Spleen (tissue), 11 donors: ENCODE data around the gene SPON1. TPM values are rescaled to one million over a fixed set of nuclear protein-coding genes. Genes with fewer than 3 reads are reported as not detected.
A peak's percentile ranks its signal among the peaks of the same experiment; 100 is the strongest.

ENCODE experiments used
- DNase-seq: peaks from one replicate; pipeline ENCODE4 v3.0.0-alpha.2; 2020
- H3K27ac ChIP-seq, 8 donors: fragments of 200-600 bp; sonication (generic) in 7 of 8; 1 replicate in 4 of 8; 2 replicates in 4 of 8; pipeline versions ENCODE4 v1.5.0 to v1.8.0; 2016 to 2021; ENCODE audit warnings: inconsistent platforms in 4 of 8, mild to moderate bottlenecking in 4 of 8, moderate library complexity in 1 of 8
- H3K27me3 ChIP-seq, 7 donors: fragments of 200-600 bp; sonication (generic) in 6 of 7; replicated peaks in 1 of 7; 1 replicate in 4 of 7; 2 replicates in 3 of 7; pipeline versions ENCODE4 v1.5.0 to v1.8.0; 2016 to 2021; ENCODE audit warnings: inconsistent platforms in 3 of 7, mild to moderate bottlenecking in 1 of 7
- H3K36me3 ChIP-seq, 6 donors: fragments of 200-600 bp; sonication (generic) in 5 of 6; 1 replicate in 4 of 6; 2 replicates in 2 of 6; pipeline versions ENCODE4 v1.5.0 to v1.8.0; 2016 to 2021; ENCODE audit warnings: inconsistent platforms in 2 of 6
- H3K4me1 ChIP-seq, 6 donors: fragments of 200-600 bp; sonication (generic) in 5 of 6; 1 replicate in 3 of 6; 2 replicates in 3 of 6; pipeline versions ENCODE4 v1.5.0 to v1.8.0; 2016 to 2021; ENCODE audit warnings: inconsistent platforms in 3 of 6
- H3K4me3 ChIP-seq, 8 donors: fragments of 200-600 bp; sonication (generic) in 7 of 8; 1 replicate in 4 of 8; 2 replicates in 4 of 8; pipeline versions ENCODE4 v1.5.0 to v1.8.0; 2016 to 2021; ENCODE audit warnings: inconsistent platforms in 4 of 8, mild to moderate bottlenecking in 4 of 8, moderate library complexity in 2 of 8
- H3K9me3 ChIP-seq, 8 donors: fragments of 200-600 bp; sonication (generic) in 7 of 8; 1 replicate in 4 of 8; 2 replicates in 4 of 8; pipeline versions ENCODE4 v1.5.0 to v1.8.0; 2016 to 2021; ENCODE audit warnings: inconsistent platforms in 4 of 8
- CTCF ChIP-seq, 11 experiments: fragments of 200-600 bp in 7 of 11; fragments of 450-650 bp in 4 of 11; sonication (generic) in 4 of 11; IDR thresholded peaks in 8 of 11; conservative IDR thresholded peaks in 3 of 11; 1 replicate in 7 of 11; 2 replicates in 4 of 11; pipeline versions ENCODE4 v1.4.0 to v1.8.0; 2016 to 2021; ENCODE audit warnings: antibody characterized with exemption in 11 of 11, inconsistent platforms in 4 of 11, mild to moderate bottlenecking in 1 of 11
- POLR2A ChIP-seq, 3 donors: fragments of 450-650 bp; IDR thresholded peaks; one replicate each; pipeline ENCODE4 v1.5.1; 2017; ENCODE audit warnings: antibody characterized with exemption in 3 of 3, mild to moderate bottlenecking in 1 of 3
- POLR2AphosphoS5 ChIP-seq, 3 donors: sonication (generic); formaldehyde crosslinking; IDR thresholded peaks; one replicate each; pipeline ENCODE4 v1.5.1; 2017; ENCODE audit warnings: antibody characterized with exemption in 3 of 3
- WGBS, 5 donors: extraction: QIAGEN DNeasy Blood & Tissue Kit in 3 of 5; methylation state at CpG; one replicate each; pipeline versions ENCODE4 v1.1.5 to v1.1.7; 2013 to 2018; 5-methylcytosine and 5-hydroxymethylcytosine counted together
- intact Hi-C: fragments of 100-400 bp; cut with DNase I; formaldehyde crosslinking; loops from one replicate; pipeline ENCODE4 v1.15.0; 2023; ENCODE audit warnings: low total_unique reads
- polyA plus RNA-seq, 3 donors: library from polyadenylated mRNA; stranded (reverse); fragments of 200-250 nt; gene quantifications; one replicate each; pipeline ENCODE4 v1.2.1, GENCODE V29; 2013
- total RNA-seq, 7 donors: library from RNA; depleted of rRNA in 3 of 7; stranded (reverse); fragments of >200 nt in 3 of 7; fragmentation: NEBNext Ultra II Directional in 4 of 7; extraction: Animal tissue kit (Norgen Biotek cat#: 25700) in 4 of 7; gene quantifications; one replicate each; pipeline versions ENCODE4 v1.1.0 to v1.2.1, GENCODE V29; 2016 to 2021
- donor health status: healthy with polysubstance abuse.
- donor health status: DM: no; HTN: no; CAD: no; lungs with moderate emphysema.
- donor health status: DM: no; HTN: no; CAD: no.
- donor health status: Bipolar disorder and iron deficiency.
- donor health status: healthy.
- donor health status: DM: no; HTN: no; CAD: no.
- donor health status: DM: yes; HTN: yes; CAD: no.

Gene SPON1
- total and polyA plus RNA-seq, 10 donors = 0.72 to 99.2 (median 10.1) TPM

GRCh38 chr11:14269692-14270573 lies 307.4 kb downstream of the SPON1 start:
- WGBS, 5 donors = 58 to 72% (median 68%) methylated on average over 5 of the region's 5 CpGs
- no peak for DNase-seq

GRCh38 chr11:14270690-14271542 lies 308.4 kb downstream of the SPON1 start:
- peak; percentile 58 for DNase-seq
- H3K36me3 ChIP-seq = peaks cover 0 to 9% (median 0%) of the 10 kb centered on the region in 6 donors
- TF ChIP-seq CTCF (IDR thresholded peaks at IDR 0.05 in 8 of 11, conservative IDR thresholded peaks at IDR 0.05 in 3 of 11) (no peak), POLR2AphosphoS5 (IDR thresholded peaks at IDR 0.05) (no peak), POLR2A (IDR thresholded peaks at IDR 0.05) (no peak)
- 18 to 36% (median 26%) methylated on average over 6 of the region's 6 CpGs for WGBS, 5 donors
- H3K4me1 ChIP-seq = peaks cover 12 to 33% (median 24%) of the 10 kb centered on the region in 6 donors
- H3K4me3 ChIP-seq = no peak overlapping the region
- H3K27ac ChIP-seq = peak overlapping the region in 5 of 8 donors; percentile 4 to 50 (median 36)
- no peaks in the 10 kb centered on the region for H3K9me3 ChIP-seq
- intact Hi-C loops = no loop called here
- no peaks in the 10 kb centered on the region for H3K27me3 ChIP-seq

More at GRCh38 chr11:14269692-14270573, 307.4 kb downstream of the SPON1 start:
- TF ChIP-seq POLR2AphosphoS5 (IDR thresholded peaks at IDR 0.05) (no peak), POLR2A (IDR thresholded peaks at IDR 0.05) (no peak), CTCF (IDR thresholded peaks at IDR 0.05 in 8 of 11, conservative IDR thresholded peaks at IDR 0.05 in 3 of 11) (no peak)
- Histone ChIP-seq H3K27ac (peak overlapping the region in 2 of 8 donors; percentile 36 to 50), H3K4me3 (no peak overlapping the region), H3K27me3 (no peaks in the 10 kb centered on the region), H3K9me3 (no peaks in the 10 kb centered on the region), H3K36me3 (peaks cover 0 to 19% (median 0%) of the 10 kb centered on the region in 6 donors), H3K4me1 (peaks cover 12 to 33% (median 24%) of the 10 kb centered on the region in 6 donors)
- intact Hi-C loops = no loop called here

- Histone ChIP-seq H3K4me1 (peaks cover 12 to 33% (median 24%) of the 10 kb centered on the region in 6 donors), H3K27ac (no peak overlapping the region), H3K36me3 (peaks cover 0 to 28% (median 2%) of the 10 kb centered on the region in 6 donors), H3K27me3 (no peaks in the 10 kb centered on the region), H3K4me3 (no peak overlapping the region), H3K9me3 (no peaks in the 10 kb centered on the region)
- intact Hi-C loops = no loop called here
- no peak for TF ChIP-seq CTCF (IDR thresholded peaks at IDR 0.05 in 8 of 11, conservative IDR thresholded peaks at IDR 0.05 in 3 of 11)
- DNase-seq = no peak
- 87 to 100% (median 99%) methylated on average over 2 of the region's 2 CpGs for WGBS, 5 donors
Measured at GRCh38 chr11:14273895-14274294, 311.4 kb downstream of the SPON1 start.
